ENCODE results near the gene VWA1.
"Not testable (repeated sequence)": the region's sequence is repeated elsewhere in the genome, so short reads cannot be mapped to it uniquely, and the experiment has no call there.

The VWA1 gene

GRCh38 chr1:1402901-1403392 is 32.5 kb upstream of the VWA1 start:
- not testable (repeated sequence) for DNase-seq (ENCODE audit: low read depth in 4 of 4, low spot score in 1 of 4)

GRCh38 chr1:1403653-1404052 is 31.8 kb upstream of the VWA1 start:
- DNase-seq (ENCODE audit: low read depth in 4 of 4, low spot score in 1 of 4), result no peak

- no peak for DNase-seq (ENCODE audit: low read depth in 4 of 4, low spot score in 1 of 4)
These were observed 29.2 kb upstream of the VWA1 start for GRCh38 chr1:1406101-1406820.

- DNase-seq (ENCODE audit: low read depth in 4 of 4, low spot score in 1 of 4), result peak; percentile 86 to 95 (median 90)
These were observed 28.5 kb upstream of the VWA1 start, which contains the start of gene MRPL20 for GRCh38 chr1:1406821-1407635. Gene MRPL20, minus strand, starts transcription at chr1:1407293. Its CDS starts 76 bp downstream, at chr1:1407217.

GRCh38 chr1:1407636-1408318 is 27.7 kb upstream of the VWA1 start:
- no peak for DNase-seq (ENCODE audit: low read depth in 4 of 4, low spot score in 1 of 4)

- not testable (repeated sequence) for DNase-seq (ENCODE audit: low read depth in 4 of 4, low spot score in 1 of 4)
These were observed 25.3 kb upstream of the VWA1 start for GRCh38 chr1:1410238-1410637.

- DNase-seq (ENCODE audit: low read depth in 4 of 4, low spot score in 1 of 4), result no peak
These were observed 23.9 kb upstream of the VWA1 start for GRCh38 chr1:1411626-1412025.

- DNase-seq (ENCODE audit: low read depth in 4 of 4, low spot score in 1 of 4), result not testable (repeated sequence)
These were observed 23.1 kb upstream of the VWA1 start for GRCh38 chr1:1412311-1412902.

GRCh38 chr1:1415751-1416150 is 19.7 kb upstream of the VWA1 start:
- DNase-seq (ENCODE audit: low read depth in 4 of 4, low spot score in 1 of 4), result no peak

- DNase-seq (ENCODE audit: low read depth in 4 of 4, low spot score in 1 of 4), result not testable (repeated sequence)
These were observed 18.1 kb upstream of the VWA1 start for GRCh38 chr1:1417396-1417795.

- DNase-seq (ENCODE audit: low read depth in 4 of 4, low spot score in 1 of 4), result not testable (repeated sequence)
These were observed 17.5 kb upstream of the VWA1 start for GRCh38 chr1:1417825-1418463.

GRCh38 chr1:1418464-1419362 is 16.8 kb upstream of the VWA1 start:
- DNase-seq (ENCODE audit: low read depth in 4 of 4, low spot score in 1 of 4), result no peak

- no peak for DNase-seq (ENCODE audit: low read depth in 4 of 4, low spot score in 1 of 4)
These were observed 16.1 kb upstream of the VWA1 start for GRCh38 chr1:1419363-1419812.

- DNase-seq (ENCODE audit: low read depth in 4 of 4, low spot score in 1 of 4), result no peak
These were observed 15.5 kb upstream of the VWA1 start for GRCh38 chr1:1419813-1420653.

GRCh38 chr1:1420654-1421141 is 14.8 kb upstream of the VWA1 start:
- no peak for DNase-seq (ENCODE audit: low read depth in 4 of 4, low spot score in 1 of 4)

GRCh38 chr1:1421147-1421906 is 14.2 kb upstream of the VWA1 start, which contains the start of gene ANKRD65:
Gene ANKRD65, minus strand, starts transcription at chr1:1421276. Its CDS starts 271 bp downstream, at chr1:1421005.
- DNase-seq (ENCODE audit: low read depth in 4 of 4, low spot score in 1 of 4), result no peak

- no peak for DNase-seq (ENCODE audit: low read depth in 4 of 4, low spot score in 1 of 4)
These were observed 13.5 kb upstream of the VWA1 start for GRCh38 chr1:1421907-1422464.

Measured in stimulated activated CD4-positive, alpha-beta T cell treated with anti-CD3 and anti-CD28 coated beads, Interleukin-1b, Interleukin-23, amount 100 ng/mL, for 24 hours (primary cell).